Mesenteric fat pad (tissue), 1 donor: ENCODE data around the gene EIF2S1. TPM values are rescaled to one million over a fixed set of nuclear protein-coding genes. Genes with fewer than 3 reads are reported as not detected.

Source experiments
- DNase-seq: peaks from one replicate; pipeline ENCODE4 v3.0.0-alpha.2; 2020; ENCODE audit warnings: low spot score
- total RNA-seq: library from RNA; stranded (reverse); fragmentation: NEBNext Ultra II Directional; extraction: Animal tissue kit (Norgen Biotek cat#: 25700); gene quantifications from one replicate; pipeline ENCODE4 v1.2.1, GENCODE V29; 2021
- donor health status: DM: yes; HTN: yes; CAD: no.

EIF2S1 gene
- total RNA-seq, 1 donor from 2014 or later, result 91.2 TPM

DNA sequence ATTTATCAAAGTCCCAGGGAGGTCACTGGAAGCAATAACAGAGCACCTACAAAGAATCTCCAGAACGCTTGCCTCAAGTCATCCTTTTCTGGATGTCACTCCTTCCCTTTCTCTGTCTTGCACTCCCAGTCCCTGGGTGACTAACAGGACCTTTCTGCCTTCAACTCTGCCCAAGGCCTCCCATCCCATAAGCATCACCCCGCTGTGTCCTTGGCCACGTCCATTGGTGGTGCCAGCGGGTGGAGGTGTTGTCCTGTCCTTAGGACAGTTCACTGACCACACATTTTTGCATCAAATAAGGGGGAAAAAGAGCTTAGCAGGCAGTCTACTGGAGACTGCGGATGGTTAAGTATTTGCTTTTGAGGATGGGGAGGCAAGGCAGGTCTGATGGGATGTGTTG lies 75.5 kb downstream of the EIF2S1 start:
- no peak for DNase-seq

Other genes starting within 250 kb of the EIF2S1 start
- gene GARIN2, start 170.9 kb upstream of the EIF2S1 start, total RNA-seq, result not detected
- 24.1 TPM for gene PALS1, start 118.9 kb upstream of the EIF2S1 start, total RNA-seq
- 65.9 TPM for gene ATP6V1D, start 524 bp upstream of the EIF2S1 start, total RNA-seq
- 0.64 TPM for gene PLEK2, start 51.8 kb downstream of the EIF2S1 start, total RNA-seq
- gene TMEM229B, start 128.4 kb downstream of the EIF2S1 start, total RNA-seq, result 1.7 TPM
- 6.8 TPM for gene PLEKHH1, start 173.0 kb downstream of the EIF2S1 start, total RNA-seq
- gene PIGH, start 239.9 kb downstream of the EIF2S1 start, total RNA-seq, result 16.9 TPM